Measurements from ENCODE around the gene MEIS1. TPM values are rescaled to one million over a fixed set of nuclear protein-coding genes. Genes with fewer than 3 reads are reported as not detected.
"Not testable (repeated sequence)": the region's sequence is repeated elsewhere in the genome, so short reads cannot be mapped to it uniquely, and the experiment has no call there.

The MEIS1 gene
- 3.6 and 8.2 TPM in 2 replicates for total RNA-seq

DNA sequence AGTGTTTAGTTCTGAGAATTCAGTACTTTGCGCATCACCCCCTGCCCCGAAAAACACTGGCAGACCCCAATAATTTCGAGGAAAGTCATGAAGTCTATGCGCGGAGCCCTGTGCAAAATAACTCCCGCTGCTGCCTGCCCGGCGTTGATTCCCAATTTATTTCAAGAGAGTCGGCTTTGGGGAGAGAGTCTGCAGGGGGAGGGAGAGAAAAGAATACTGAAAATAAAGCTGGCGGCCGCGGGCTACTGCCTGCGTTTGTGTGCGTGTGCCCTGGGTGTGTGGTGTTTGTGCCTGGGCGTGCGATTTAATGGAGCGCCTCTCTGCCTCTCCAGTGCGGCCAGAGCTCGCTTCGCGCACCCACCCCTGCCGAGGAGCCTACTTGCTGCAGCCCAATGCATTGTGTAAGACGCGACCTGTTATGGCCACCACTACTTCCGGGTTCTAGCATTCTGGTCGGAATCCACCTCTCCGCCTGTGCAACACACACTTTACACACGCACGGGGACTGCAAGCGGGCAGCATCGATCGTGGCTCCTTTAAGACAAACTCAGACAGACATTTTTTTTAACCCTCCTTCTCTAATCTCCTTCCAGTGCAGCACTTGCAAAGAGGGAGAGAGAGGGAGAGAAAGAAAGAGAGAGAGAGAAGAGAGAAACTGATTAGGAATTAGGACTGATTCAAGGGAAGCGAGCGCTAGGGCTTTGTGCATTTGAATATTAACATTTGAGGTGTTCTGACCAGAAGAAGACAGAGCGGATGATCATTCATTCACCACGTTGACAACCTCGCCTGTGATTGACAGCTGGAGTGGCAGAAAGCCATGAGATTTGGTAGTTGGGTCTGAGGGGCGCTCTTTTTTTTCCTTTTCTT lies at the start of gene MEIS1:
Gene MEIS1 (plus strand): TSS at position 447 of the 870 bp plus-strand sequence. CDS start 732 bp downstream, outside the sequence.
- Histone ChIP-seq H3K4me3 (ENCODE audit: low read depth, low read length) (peak within 1 kb of the TSS; percentile 58), H3K36me3 (ENCODE audit: control insufficient read depth, insufficient read depth, low read length) (no peaks in the 10 kb centered on the region), H3K27me3 (ENCODE audit: control insufficient read depth, insufficient read depth, low read length) (peaks cover 51% of the 10 kb centered on the region)
- TF ChIP-seq, protein P1, sequence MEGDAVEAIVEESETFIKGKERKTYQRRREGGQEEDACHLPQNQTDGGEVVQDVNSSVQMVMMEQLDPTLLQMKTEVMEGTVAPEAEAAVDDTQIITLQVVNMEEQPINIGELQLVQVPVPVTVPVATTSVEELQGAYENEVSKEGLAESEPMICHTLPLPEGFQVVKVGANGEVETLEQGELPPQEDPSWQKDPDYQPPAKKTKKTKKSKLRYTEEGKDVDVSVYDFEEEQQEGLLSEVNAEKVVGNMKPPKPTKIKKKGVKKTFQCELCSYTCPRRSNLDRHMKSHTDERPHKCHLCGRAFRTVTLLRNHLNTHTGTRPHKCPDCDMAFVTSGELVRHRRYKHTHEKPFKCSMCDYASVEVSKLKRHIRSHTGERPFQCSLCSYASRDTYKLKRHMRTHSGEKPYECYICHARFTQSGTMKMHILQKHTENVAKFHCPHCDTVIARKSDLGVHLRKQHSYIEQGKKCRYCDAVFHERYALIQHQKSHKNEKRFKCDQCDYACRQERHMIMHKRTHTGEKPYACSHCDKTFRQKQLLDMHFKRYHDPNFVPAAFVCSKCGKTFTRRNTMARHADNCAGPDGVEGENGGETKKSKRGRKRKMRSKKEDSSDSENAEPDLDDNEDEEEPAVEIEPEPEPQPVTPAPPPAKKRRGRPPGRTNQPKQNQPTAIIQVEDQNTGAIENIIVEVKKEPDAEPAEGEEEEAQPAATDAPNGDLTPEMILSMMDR (IDR thresholded peaks at IDR 0.05; ENCODE audit: insufficient read depth, low read length, poor library complexity, severe bottlenecking) = no peak
- DNase-seq (ENCODE audit: low read depth) = peak; percentile 75

DNA sequence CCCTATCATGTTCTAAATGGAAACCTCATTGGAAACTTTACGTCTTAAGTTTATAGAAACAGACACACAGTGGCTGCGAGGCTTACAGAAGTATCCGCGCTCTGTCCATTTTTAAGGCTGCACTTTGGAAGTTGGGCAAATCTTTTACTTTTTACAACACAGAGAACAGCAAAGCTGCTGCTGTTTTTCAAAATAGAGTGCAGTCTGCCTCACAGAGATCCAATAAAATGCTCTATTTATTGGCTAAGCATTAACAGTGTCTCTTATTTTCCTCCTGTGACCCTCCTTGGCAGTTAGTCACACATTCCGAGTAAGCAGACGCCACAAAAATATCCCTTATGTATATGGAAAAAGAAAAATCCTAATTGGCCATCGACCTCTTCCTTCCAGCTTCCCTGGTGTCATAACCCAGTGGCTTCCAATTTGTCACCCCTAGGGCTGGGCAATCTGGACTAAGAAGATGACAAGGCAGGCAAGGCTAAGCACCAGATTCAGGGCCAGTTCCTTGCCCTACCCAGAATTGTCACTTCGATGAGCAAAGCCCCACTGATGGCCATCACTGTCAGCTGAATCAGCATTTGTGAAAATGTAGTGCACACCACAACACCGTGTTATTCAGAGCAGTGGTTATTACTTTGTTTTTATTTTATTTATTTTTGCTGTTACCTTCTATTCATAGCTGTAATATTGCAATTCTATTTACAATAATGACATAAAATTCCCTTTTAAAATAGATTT lies 47.7 kb upstream of the MEIS1 start:
- TF ChIP-seq, protein P1 (IDR thresholded peaks at IDR 0.05; ENCODE audit: insufficient read depth, low read length, poor library complexity, severe bottlenecking) = no peak
- Histone ChIP-seq H3K4me3 (ENCODE audit: low read depth, low read length) (no peak overlapping the region), H3K27me3 (ENCODE audit: control insufficient read depth, insufficient read depth, low read length) (no peaks in the 10 kb centered on the region), H3K36me3 (ENCODE audit: control insufficient read depth, insufficient read depth, low read length) (no peaks in the 10 kb centered on the region)
- no peak for DNase-seq (ENCODE audit: low read depth)

DNA sequence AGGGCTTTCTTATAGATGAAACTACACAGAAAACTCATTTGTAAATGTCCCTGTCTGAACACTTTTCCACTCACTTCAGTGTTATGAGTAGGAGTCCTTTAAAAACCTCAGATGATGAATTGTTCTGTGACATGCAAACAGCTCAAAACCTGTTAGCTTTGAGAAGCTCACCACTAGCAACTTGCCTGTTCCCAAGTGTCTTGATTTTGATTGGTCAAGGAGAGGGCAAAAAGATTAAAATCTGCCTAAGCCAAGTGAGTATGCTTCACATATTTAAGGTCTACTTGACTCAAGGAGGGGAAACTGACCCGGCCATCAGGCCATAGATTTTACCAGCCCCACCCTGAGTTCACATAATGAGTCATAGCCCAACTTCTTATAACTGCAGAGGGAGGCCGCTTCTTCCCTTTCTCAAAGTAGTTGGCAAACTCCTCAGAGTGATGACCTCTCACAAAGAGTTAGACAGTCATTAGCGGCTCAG lies 45.2 kb upstream of the MEIS1 start:
- Histone ChIP-seq H3K4me3 (ENCODE audit: low read depth, low read length) (no peak overlapping the region), H3K27me3 (ENCODE audit: control insufficient read depth, insufficient read depth, low read length) (no peaks in the 10 kb centered on the region), H3K36me3 (ENCODE audit: control insufficient read depth, insufficient read depth, low read length) (no peaks in the 10 kb centered on the region)
- TF ChIP-seq, protein P1 (IDR thresholded peaks at IDR 0.05; ENCODE audit: insufficient read depth, low read length, poor library complexity, severe bottlenecking) = no peak
- DNase-seq (ENCODE audit: low read depth) = no peak

DNA sequence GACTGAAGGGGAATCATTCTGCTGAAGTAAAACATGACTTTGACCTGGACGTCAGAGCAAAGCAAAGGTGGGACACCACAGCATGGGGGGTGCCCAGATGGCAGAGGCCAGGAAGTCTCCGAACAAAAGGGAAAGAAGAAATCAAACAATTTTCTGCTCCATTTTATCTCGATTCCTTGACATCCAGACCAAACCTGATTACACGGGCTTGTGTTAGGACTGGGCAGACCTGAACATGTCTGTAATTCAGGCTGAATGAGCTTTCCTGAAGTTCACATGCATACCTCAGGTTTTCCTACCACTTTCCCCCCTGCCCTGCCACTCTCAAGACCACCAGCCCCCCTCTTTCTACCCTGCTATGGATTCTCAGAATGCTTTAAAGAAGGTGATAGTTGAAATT lies 44.8 kb upstream of the MEIS1 start:
- TF ChIP-seq, protein P1 (IDR thresholded peaks at IDR 0.05; ENCODE audit: insufficient read depth, low read length, poor library complexity, severe bottlenecking) = no peak
- no peaks in the 10 kb centered on the region for H3K36me3 ChIP-seq (ENCODE audit: control insufficient read depth, insufficient read depth, low read length)
- no peak for DNase-seq (ENCODE audit: low read depth)
- no peaks in the 10 kb centered on the region for H3K27me3 ChIP-seq (ENCODE audit: control insufficient read depth, insufficient read depth, low read length)
- H3K4me3 ChIP-seq (ENCODE audit: low read depth, low read length) = no peak overlapping the region

DNA sequence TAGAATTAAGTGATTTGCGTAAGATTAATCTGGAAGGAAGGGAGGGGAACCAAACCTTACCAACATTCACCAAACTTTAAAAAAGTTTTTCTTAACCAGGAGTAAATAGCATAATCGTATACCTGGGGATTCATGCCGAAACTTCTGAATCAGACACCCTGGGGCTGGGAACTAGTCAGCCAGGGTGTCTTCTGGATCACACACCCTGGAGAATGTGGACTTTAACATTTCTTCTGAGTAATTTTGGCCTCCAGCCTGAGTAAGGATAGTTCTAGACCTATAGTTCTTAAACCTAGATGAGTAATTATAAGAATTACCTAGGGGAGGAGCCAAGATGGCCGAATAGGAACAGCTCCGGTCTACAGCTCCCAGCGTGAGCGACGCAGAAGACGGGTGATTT lies 44.1 kb upstream of the MEIS1 start:
- Histone ChIP-seq H3K4me3 (ENCODE audit: low read depth, low read length) (no peak overlapping the region), H3K27me3 (ENCODE audit: control insufficient read depth, insufficient read depth, low read length) (no peaks in the 10 kb centered on the region), H3K36me3 (ENCODE audit: control insufficient read depth, insufficient read depth, low read length) (no peaks in the 10 kb centered on the region)
- TF ChIP-seq, protein P1 (IDR thresholded peaks at IDR 0.05; ENCODE audit: insufficient read depth, low read length, poor library complexity, severe bottlenecking) = no peak
- no peak for DNase-seq (ENCODE audit: low read depth)

DNA sequence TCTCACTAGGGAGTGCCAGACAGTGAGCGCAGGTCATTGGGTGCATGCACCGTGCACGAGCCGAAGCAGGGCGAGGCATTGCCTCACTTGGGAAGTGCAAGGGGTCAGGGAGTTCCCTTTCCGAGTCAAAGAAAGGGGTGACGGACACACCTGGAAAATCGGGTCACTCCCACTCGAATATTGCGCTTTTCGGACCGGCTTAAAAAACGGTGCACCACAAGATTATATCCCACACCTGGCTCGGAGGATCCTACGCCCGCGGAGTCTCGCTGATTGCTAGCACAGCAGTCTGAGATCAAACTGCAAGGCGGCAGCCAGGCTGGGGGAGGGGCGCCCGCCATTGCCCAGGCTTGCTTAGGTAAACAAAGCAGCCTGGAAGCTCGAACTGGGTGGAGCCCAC lies 43.7 kb upstream of the MEIS1 start:
- DNase-seq (ENCODE audit: low read depth); H3K4me3 ChIP-seq (ENCODE audit: low read depth, low read length); H3K27me3 ChIP-seq (ENCODE audit: control insufficient read depth, insufficient read depth, low read length); H3K36me3 ChIP-seq (ENCODE audit: control insufficient read depth, insufficient read depth, low read length): not testable (repeated sequence)
